Measurements from ENCODE around the gene NCF4. TPM values are rescaled to one million over a fixed set of nuclear protein-coding genes. Genes with fewer than 3 reads are reported as not detected.

The NCF4 gene
- total RNA-seq, 1 donor from 2014 or later: not detected

- no peak for DNase-seq (ENCODE audit: low read depth)
Measured at GRCh38 chr22:36894266-36894665, 33.5 kb downstream of the NCF4 start.

DNA sequence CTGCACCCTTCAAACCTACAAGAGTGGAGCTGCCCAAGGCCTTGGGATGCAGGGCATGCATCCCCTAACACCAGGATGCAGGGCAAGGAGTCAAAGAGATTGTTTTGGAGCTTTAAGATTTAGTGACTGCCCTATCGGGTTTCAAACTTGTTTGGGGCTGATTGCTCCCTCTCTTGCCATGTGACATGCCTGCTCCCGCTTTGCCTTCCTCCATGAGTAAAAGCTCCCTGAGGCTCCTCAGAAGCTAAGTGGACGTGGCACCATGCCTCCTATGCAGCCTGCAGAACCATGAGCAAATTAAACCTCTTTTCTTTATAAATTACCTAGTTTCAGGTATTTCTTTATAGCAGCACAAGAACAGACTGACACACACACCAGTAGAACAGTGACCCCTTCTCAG lies 36.8 kb downstream of the NCF4 start:
- no peak for DNase-seq (ENCODE audit: low read depth)

DNA sequence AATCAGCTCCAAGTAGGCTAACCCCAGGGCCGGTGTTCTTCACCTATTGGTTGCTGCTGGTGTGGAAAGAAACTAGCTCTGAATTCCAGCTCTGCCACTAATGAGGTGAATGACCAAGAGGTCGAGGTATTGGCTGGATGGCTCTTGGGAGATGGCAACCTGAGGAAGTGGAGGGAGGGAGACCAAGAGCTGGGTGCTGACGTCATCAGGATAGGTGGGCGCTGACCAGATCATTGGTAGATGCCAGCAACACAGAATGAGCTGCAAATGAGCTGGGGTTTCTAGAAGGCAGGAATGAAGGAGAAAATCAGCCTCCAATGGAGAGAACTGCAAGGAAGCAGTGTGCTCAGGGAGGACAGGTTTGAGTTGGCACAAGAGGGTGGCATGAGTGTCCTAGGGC lies 37.9 kb downstream of the NCF4 start:
- DNase-seq (ENCODE audit: low read depth): no peak

GRCh38 chr22:36899498-36899897 lies 38.7 kb downstream of the NCF4 start:
- no peak for DNase-seq (ENCODE audit: low read depth)

DNA sequence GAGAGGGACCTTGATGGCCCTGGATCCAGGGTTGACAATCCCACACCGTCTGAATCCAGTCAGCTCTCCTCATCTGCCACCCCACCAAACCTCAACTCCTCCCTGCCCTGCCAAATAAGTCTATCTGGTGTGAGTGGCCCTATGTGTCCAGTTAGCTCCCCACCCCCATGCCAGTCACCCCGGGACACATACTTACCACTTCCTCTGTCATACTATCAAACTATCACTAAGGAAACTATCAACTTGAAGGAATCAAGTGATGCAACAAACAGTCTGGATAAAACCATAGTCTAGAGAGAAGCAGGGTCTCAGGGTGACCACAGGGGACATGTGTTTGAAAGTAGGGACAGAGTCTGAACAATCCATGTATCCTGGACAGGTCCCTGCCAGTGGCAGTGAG lies 39.4 kb downstream of the NCF4 start:
- DNase-seq (ENCODE audit: low read depth): no peak

DNA sequence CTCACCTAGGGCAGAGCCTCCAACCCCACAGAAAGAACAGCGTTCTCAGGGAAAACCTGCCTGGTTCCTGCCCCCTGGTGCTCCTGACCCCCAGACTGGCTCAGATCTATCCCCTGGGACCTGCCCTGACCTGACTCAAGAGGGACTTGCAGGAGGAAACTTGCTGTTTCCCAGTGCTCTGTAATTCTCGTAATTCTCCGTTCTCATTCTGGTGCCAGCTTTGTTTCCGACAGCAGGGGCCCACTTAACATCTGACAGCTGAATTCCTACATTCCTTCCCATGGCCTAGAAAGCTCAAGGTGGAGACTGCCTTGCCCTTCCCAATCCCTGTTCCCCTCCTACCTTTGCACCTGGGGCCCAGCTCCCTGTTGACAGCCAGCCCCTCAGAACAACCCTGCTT lies 40.1 kb downstream of the NCF4 start:
- DNase-seq (ENCODE audit: low read depth): no peak

- no peak for DNase-seq (ENCODE audit: low read depth)
Measured at GRCh38 chr22:36901411-36902142, 40.8 kb downstream of the NCF4 start.

GRCh38 chr22:36902143-36902926 lies 41.5 kb downstream of the NCF4 start:
- DNase-seq (ENCODE audit: low read depth): no peak

DNA sequence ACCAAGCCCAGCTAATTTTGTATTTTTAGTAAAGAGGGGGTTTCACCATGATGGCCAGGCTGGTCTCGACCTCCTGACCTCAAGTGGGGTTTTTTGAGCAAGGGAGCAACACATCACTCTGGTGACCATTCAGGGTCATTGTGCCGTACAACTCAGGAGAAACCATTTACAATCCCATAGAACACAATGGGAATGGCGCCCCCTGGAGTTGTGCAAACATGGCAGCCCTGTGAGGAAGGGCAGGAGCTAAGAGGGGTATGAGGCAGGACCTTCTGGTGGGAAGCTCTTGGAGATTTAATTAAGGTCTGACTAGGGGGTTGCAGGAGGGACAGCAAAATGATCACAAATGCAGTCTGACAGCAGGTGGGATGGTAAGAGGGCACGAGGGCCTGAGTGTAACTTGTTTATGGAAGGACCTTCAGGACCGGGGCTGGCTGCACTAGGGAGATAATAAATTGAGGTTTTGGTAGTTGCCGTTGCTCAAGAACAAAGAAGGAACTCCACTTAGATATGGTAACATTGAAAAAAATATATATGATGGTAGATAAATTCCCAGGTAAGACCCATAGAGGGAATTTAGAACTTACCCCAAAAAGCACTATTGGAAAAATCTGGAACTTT lies 43.6 kb downstream of the NCF4 start:
- DNase-seq (ENCODE audit: low read depth): no peak

- no peak for DNase-seq (ENCODE audit: low read depth)
Measured at GRCh38 chr22:36907253-36908195, 46.7 kb downstream of the NCF4 start.

DNA sequence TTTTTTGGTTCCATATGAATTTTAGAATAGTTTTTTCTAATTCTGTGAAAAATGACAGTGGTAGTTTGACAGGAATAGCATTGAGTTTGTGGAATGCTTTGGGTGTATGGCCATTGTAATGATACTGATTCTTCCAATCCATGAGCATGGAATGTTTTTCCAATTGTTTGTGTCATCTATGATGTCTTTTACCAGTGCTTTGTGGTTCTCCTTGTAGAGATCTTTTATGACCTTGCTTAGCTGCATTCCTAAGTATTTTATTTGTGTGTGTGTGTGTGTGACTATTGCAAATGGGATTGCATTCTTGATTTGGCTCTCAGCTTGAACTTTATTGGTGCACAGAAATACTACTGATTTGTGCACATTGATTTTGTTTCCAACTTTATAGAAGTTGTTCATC lies 49.7 kb downstream of the NCF4 start:
- peak; percentile 9 for DNase-seq (ENCODE audit: low read depth)

DNA sequence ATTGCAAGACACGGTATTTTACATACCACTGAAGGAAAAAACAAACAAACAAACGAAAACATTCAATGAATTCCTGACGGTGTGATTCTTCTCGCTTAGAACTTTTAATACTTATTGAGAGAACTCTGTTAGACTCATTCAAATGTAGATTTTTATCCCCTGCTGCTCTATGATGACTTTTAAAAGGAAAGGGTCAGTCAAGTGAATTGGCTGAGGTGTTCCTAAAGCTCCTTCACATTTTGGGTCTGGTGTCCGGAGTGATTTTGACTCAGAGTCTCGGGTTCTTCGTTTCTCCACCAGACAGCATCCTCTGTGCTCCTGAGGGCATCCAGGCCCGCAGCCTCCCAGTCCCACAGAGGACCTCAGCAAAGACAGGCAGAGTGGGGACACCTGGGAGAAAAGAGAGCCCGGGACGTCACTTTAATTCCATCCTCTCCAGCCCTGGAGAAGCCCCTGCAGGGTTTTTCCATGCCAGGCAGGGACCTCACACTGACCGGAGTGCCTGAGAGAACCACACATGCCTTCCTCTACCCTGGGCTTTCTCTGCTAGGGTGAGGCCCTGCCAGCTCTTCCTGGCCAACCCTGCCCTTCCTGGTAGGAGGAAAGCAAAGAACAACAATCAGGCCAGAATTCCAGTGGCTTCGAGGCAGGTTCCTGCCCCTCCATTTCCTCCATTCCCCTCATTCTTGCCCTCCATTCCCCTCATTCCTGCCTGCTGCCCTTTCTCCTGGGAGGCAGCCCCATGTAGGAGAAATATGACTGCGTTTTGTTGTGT lies 51.3 kb downstream of the NCF4 start:
- peak; percentile 9 for DNase-seq (ENCODE audit: low read depth)

- DNase-seq (ENCODE audit: low read depth): no peak
Measured at GRCh38 chr22:36912694-36913426, 52.1 kb downstream of the NCF4 start.

- DNase-seq (ENCODE audit: low read depth): no peak
Measured at GRCh38 chr22:36913427-36914389, 52.9 kb downstream of the NCF4 start, which contains the start of gene CSF2RB. TSS of gene CSF2RB (plus strand) at chr22:36913628. CDS start at chr22:36922208, 8,580 bp downstream.

DNA sequence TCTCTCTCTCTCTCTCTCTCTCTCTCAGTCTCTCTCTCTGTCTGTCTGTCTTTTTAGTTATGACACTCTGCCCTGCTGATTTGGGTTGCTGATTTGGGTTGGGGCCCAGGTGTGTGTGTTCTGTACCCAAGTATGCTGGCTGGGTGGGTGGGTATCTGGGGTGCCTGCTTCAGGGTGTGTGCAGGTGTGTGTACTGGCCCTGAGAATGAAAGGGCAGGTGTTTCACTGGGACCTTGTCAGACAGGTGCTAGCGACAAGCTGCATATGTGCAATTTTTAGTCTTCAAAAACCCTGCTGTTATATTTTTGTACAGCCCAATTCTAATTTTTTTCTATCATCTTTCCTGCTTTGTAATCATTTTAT lies 53.6 kb downstream of the NCF4 start:
- DNase-seq (ENCODE audit: low read depth): no peak

DNA sequence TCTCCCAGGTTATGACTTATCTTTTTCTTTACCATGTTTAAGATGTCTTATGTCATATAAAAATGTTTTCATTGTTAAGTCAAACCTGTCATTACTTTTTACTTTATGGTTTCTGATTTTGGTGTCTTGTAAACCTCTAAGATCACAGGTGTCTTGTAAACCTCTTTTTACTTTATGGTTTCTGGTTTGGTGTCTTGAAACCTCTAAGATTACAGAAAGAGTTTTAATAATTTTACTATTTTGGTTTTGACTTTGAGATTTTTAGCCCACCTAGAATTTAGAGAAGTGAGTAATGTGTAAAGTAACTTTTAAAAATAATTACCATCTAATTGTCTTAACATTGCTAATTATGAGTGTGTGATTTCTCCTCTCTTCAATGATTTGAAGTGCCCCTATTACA lies 55.2 kb downstream of the NCF4 start:
- DNase-seq (ENCODE audit: low read depth): no peak

- DNase-seq (ENCODE audit: low read depth): no peak
Measured at GRCh38 chr22:36918586-36919284, 57.9 kb downstream of the NCF4 start.

- DNase-seq (ENCODE audit: low read depth): no peak
Measured at GRCh38 chr22:36921309-36922104, 60.7 kb downstream of the NCF4 start.
